HT-29 (cell line): ENCODE results near the gene FGD6. TPM values are rescaled to one million over a fixed set of nuclear protein-coding genes. Genes with fewer than 3 reads are reported as not detected.

Source experiments
- total RNA-seq: library from RNA; depleted of rRNA; stranded (reverse); fragments of >200 nt; shearing (Covaris generic); gene quantifications from 2 replicates; pipeline ENCODE4 v1.2.3, GENCODE V29; 2014; rRNA removed

Gene FGD6
- total RNA-seq, 1 experiment from 2014 or later, result 3.7 TPM

Other genes starting within 250 kb of the FGD6 start
- gene NDUFA12, start 213.8 kb downstream of the FGD6 start, total RNA-seq, result 76.2 and 80.2 TPM in 2 replicates
- 26.5 and 27.4 TPM in 2 replicates for gene NR2C1, start 143.8 kb downstream of the FGD6 start, total RNA-seq
- gene VEZT, start 340 bp upstream of the FGD6 start, total RNA-seq, result 18.2 and 23.7 TPM in 2 replicates